Smooth muscle cell (in vitro differentiated cells): ENCODE data around the gene SKP1. TPM values are rescaled to one million over a fixed set of nuclear protein-coding genes. Genes with fewer than 3 reads are reported as not detected.

Experiments
- DNase-seq: peaks from one replicate; lab custom pipeline; 2025; ENCODE audit not compliant: unreplicated experiment; lab: John Stamatoyannopoulos, UW
- H2AFZ ChIP-seq: fragments of 200-600 bp; sonication (generic); 2 replicates; pipeline ENCODE4 v1.6.0; 2016; ENCODE audit warnings: antibody characterized with exemption, low read depth, mild to moderate bottlenecking
- H3F3A ChIP-seq: fragments of 200-600 bp; sonication (generic); 2 replicates; pipeline ENCODE4 v1.6.0; 2017; ENCODE audit warnings: antibody characterized with exemption, low read depth
- H3K27ac ChIP-seq: fragments of 200-600 bp; sonication (generic); 2 replicates; pipeline ENCODE4 v1.5.1; 2016; ENCODE audit warnings: low read depth, mild to moderate bottlenecking
- H3K27me3 ChIP-seq: fragments of 200-600 bp; sonication (generic); 2 replicates; pipeline ENCODE4 v1.6.1; 2016; ENCODE audit warnings: low read depth, mild to moderate bottlenecking
- H3K36me3 ChIP-seq: fragments of 200-600 bp; sonication (generic); 2 replicates; pipeline ENCODE4 v1.5.1; 2016; ENCODE audit warnings: low read depth
- H3K4me1 ChIP-seq: fragments of 200-600 bp; sonication (generic); 2 replicates; pipeline ENCODE4 v1.5.1; 2016; ENCODE audit warnings: low read depth
- H3K4me2 ChIP-seq: fragments of 200-600 bp; sonication (generic); 2 replicates; pipeline ENCODE4 v1.6.0; 2016; ENCODE audit warnings: mild to moderate bottlenecking
- H3K4me3 ChIP-seq: fragments of 200-600 bp; sonication (generic); 2 replicates; pipeline ENCODE4 v1.5.1; 2016; ENCODE audit warnings: mild to moderate bottlenecking
- H3K79me2 ChIP-seq: fragments of 200-600 bp; sonication (generic); 2 replicates; pipeline ENCODE4 v1.6.0; 2016; ENCODE audit warnings: low read depth, mild to moderate bottlenecking
- H3K9ac ChIP-seq: fragments of 200-600 bp; sonication (generic); 2 replicates; pipeline ENCODE4 v1.6.0; 2016; ENCODE audit warnings: low read depth
- H3K9me3 ChIP-seq: fragments of 200-600 bp; sonication (generic); replicated peaks from 2 replicates; pipeline ENCODE4 v1.5.1; 2016; ENCODE audit warnings: low read depth
- H4K20me1 ChIP-seq: fragments of 200-600 bp; sonication (generic); 2 replicates; pipeline ENCODE4 v1.6.0; 2016; ENCODE audit warnings: low read depth
- CTCF ChIP-seq: fragments of 200-600 bp; sonication (generic); IDR thresholded peaks from 2 replicates; pipeline ENCODE4 v1.5.1; 2017; ENCODE audit warnings: borderline replicate concordance, mild to moderate bottlenecking, antibody characterized with exemption; ENCODE audit not compliant: insufficient read depth, poor library complexity, severe bottlenecking
- WGBS: methylation state at CpG from one replicate; pipeline ENCODE4 v1.1.7; 2016; ENCODE audit warnings: low lambda C conversion rate; 5-methylcytosine and 5-hydroxymethylcytosine counted together
- polyA plus RNA-seq: library from polyadenylated mRNA; unstranded; fragments of >200 nt; fragmentation: Nextera tagmentation; extraction: Ambion mirVana; gene quantifications from 2 replicates; pipeline ENCODE4 v1.2.1, GENCODE V29; 2016
- total RNA-seq: library from RNA; depleted of rRNA; stranded (reverse); fragments of >200 nt; gene quantifications from 2 replicates; pipeline ENCODE4 v1.2.3, GENCODE V29; 2014

SKP1 gene
- total and polyA plus RNA-seq, 2 experiments from 2014 or later: 620 to 739 TPM

GRCh38 chr5:134149571-134150303 lies 27.0 kb downstream of the SKP1 start:
- H2AFZ ChIP-seq: no peak overlapping the region
- WGBS: 87% methylated on average over 4 of the region's 4 CpGs
- H3K4me1 ChIP-seq: no peaks in the 10 kb centered on the region
- no peak overlapping the region for H3K4me3 ChIP-seq
- no peak overlapping the region for H3K27ac ChIP-seq
- no peak for DNase-seq
- H4K20me1 ChIP-seq: peaks cover 99% of the 10 kb centered on the region
- H3K9ac ChIP-seq: no peak overlapping the region
- H3F3A ChIP-seq: peaks cover 6% of the 10 kb centered on the region
- no peaks in the 10 kb centered on the region for H3K27me3 ChIP-seq
- no peaks in the 10 kb centered on the region for H3K9me3 ChIP-seq
- peaks cover 20% of the 10 kb centered on the region for H3K79me2 ChIP-seq
- no peak overlapping the region for H3K4me2 ChIP-seq
- no peak for TF ChIP-seq CTCF
- H3K36me3 ChIP-seq: peaks cover 15% of the 10 kb centered on the region

GRCh38 chr5:134148986-134149539 lies 27.7 kb downstream of the SKP1 start:
- 97% methylated on average over 6 of the region's 6 CpGs for WGBS
- H3K4me3 ChIP-seq: no peak overlapping the region
- TF ChIP-seq CTCF: no peak
- no peaks in the 10 kb centered on the region for H3K27me3 ChIP-seq
- no peak overlapping the region for H2AFZ ChIP-seq
- H3K79me2 ChIP-seq: peaks cover 24% of the 10 kb centered on the region
- H3K9ac ChIP-seq: no peak overlapping the region
- no peak overlapping the region for H3K4me2 ChIP-seq
- H3K36me3 ChIP-seq: peaks cover 15% of the 10 kb centered on the region
- peaks cover 100% of the 10 kb centered on the region for H4K20me1 ChIP-seq
- H3F3A ChIP-seq: peaks cover 6% of the 10 kb centered on the region
- no peak overlapping the region for H3K27ac ChIP-seq
- no peaks in the 10 kb centered on the region for H3K4me1 ChIP-seq
- no peak for DNase-seq
- H3K9me3 ChIP-seq: no peaks in the 10 kb centered on the region

GRCh38 chr5:134148316-134148715 lies 28.4 kb downstream of the SKP1 start:
- Histone ChIP-seq H4K20me1 (peaks cover 100% of the 10 kb centered on the region), H3K79me2 (peaks cover 21% of the 10 kb centered on the region), H3K27me3 (no peaks in the 10 kb centered on the region), H3K9ac (no peak overlapping the region), H3K36me3 (peaks cover 15% of the 10 kb centered on the region), H3F3A (peaks cover 1% of the 10 kb centered on the region), H3K27ac (no peak overlapping the region), H3K4me2 (no peak overlapping the region), H3K4me1 (no peaks in the 10 kb centered on the region), H3K9me3 (no peaks in the 10 kb centered on the region), H3K4me3 (no peak overlapping the region), H2AFZ (no peak overlapping the region)
- no peak for TF ChIP-seq CTCF
- WGBS: 90% methylated on average over 2 of the region's 2 CpGs
- no peak for DNase-seq
